ENCODE data around the gene LRPAP1.

LRPAP1 gene

DNA sequence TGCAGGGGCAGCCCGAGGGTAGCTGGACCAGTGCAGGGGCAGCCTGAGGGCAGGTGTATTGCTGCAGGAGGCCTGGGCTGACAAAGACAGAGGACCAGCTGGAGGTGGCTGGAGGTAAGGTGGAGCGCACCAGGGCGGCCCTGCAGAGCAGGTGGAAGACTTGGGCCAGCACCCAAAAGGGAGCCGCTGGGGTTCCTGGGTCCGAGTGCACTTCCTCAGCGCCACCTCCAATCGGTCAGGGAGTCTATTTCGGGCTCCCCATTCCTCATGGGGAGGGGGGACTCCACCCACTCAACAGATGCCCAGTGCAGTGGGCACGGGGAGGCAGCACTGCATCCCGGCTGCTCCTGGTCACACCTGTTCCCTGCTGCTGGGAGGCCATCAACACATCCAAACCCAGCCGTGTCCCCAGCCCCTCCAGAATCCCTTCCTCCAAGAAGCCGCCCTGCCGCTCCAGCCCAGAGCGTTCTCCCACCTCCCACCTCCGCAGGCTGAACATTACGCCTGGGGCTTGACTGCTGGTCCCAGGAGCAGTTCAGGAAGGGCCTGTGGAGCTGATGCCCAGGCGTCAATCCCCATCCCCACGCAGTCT, 1.5 kb downstream of the LRPAP1 start:
- no peak for DNase-seq

DNA sequence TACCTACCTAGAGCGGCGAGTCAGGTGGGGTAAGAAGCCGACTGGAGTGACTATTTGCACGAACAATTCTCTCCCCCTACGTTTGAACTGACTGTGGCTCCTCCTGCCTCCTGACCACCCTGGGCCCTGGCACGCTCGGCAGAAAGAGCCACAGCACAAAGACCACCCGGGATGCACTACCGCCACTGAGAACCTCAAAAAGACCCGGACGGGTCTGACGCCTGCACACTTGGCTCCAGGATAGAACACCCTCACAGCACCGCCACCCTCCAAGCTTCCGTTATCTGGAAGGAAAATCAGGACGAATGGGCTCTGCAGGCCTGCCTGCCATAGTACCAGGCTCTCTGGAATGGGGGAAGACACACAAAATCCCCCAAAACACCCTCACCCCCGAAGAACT, 2.2 kb downstream of the LRPAP1 start:
- DNase-seq, result no peak

GRCh38 chr4:3529363-3529762, 2.9 kb downstream of the LRPAP1 start:
- DNase-seq, result no peak

DNA sequence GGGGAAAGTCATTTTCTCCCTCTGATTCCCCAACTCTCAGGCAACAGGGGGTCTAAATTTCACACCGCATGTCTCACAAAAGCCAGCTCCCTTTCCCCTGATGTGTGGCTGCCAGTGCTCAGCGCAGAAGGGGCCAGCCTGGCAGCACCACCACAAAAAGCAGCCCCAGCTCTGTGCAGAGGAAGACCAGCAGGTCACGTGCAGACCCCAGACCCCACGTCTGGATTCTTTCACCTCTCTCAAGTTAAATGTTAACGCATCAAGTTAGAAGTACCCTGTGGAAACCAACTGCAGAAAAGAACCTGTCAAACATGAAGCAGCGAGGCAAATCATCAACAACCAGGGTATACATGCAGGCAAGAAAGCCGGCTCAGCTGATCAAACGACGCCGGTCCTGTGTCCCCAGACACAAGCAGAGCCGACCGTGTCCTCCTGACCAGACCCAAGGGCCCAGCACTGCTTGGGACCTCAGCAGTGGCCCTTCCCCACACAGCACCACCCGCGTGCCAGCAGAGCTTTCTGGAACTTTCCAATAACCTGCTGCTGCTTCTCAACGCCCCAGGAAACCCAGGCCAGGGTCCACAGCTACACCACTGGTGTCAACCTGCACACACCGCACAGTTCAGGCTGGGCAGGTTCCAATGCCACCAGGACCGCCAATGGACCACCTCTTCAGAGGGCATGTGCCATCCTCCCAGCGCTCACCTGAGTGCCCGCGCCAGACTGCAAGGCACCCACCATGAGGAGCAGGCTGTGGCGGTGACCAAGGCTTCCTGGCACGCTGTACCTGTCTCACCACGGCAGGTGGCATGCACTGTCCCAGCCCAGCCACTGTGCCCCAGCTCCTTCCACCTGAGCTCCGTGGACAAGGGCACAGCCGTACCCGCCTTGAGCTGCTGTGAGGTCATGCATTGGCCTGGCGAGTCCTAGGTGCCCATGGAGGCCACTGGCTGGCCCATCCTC, 4.0 kb downstream of the LRPAP1 start:
- DNase-seq, result no peak

DNA sequence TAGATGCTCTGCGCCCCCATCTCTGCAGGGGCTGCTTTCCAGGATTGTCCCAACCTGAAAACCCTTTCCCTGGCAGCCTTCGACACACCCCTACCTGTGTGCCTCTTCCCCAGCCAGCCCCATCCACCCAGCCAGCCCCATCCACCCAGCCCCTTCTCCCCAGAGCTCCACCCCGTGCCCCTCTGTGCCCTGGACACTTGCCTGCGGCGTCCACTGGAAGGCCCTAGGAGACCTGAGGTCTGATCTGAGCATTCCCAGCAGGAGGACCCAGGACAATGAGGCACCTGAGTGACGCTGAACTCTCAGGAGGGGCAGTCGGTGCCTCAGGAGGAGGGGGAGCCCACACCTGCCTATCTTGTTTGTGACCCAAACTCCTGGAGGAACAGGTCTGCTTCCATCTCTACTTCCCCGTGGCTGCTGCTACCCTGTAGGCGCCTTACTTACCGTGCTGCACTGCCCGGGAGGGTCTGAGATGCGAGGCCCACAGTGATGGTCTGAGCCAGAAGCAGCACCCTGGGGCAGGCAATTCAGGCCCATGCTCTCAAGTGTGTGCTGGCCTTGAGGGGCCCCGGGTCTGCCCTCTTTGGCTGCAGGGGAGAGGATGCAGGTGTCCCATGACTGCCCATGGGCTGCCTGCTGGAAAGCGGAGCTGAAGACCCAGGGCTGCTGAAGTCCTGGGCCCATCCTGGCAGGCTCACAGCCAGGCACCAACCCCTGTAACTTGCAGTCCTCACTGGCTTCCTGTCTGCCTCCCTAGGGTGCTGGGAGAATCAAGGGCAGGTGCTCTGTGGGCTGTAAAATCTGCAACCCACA, 4.9 kb downstream of the LRPAP1 start:
- DNase-seq, result no peak

GRCh38 chr4:3526456-3526855, 5.8 kb downstream of the LRPAP1 start:
- no peak for DNase-seq

- no peak for DNase-seq
Observed at GRCh38 chr4:3525532-3526430, 6.4 kb downstream of the LRPAP1 start.

GRCh38 chr4:3524920-3525319, 7.3 kb downstream of the LRPAP1 start:
- no peak for DNase-seq

GRCh38 chr4:3524349-3524748, 7.9 kb downstream of the LRPAP1 start:
- no peak for DNase-seq

- DNase-seq, result no peak
Observed at GRCh38 chr4:3523628-3524221, 8.5 kb downstream of the LRPAP1 start.

DNA sequence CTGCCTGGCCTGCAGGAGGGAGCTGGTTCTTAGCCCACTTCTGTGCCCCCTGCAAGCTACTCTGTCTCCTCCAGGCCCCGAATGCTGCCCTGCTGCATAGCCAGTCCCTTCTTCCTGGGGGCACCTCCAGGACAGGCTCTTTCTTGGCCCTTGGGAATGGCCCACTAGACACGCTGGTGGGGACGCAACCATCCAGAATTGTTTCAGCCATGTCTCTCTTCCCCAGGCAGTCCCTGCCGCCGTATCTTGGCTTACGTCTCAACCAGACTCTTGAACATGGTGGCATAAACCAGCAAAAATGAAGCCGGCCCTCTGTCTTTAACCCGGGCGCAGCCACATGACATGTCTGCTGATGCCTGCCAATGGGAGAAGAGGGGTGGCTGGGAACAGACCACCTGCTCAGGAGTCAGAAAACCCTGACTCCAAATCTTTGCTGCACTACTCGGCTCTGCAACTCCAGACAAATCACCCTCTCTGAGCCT, 9.0 kb downstream of the LRPAP1 start:
- no peak for DNase-seq

DNA sequence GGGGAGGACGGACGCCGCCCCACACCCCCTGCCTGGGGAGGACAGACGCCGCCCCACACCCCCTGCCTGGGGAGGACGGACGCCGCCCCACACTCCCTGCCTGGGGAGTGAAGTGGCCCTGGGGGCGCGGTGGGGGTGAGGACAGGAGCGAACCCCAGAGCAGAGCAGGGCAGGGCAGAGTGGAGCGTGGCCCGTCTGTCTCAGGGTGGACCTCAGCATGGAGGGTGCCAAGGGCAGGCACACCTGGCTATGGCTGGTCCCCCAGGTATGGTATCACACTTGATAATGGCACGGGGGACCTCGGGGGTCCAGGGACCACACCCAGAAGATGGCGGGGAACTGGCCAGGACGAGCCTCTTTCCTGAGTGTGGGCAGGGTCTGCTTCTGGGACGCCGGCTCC, 9.6 kb downstream of the LRPAP1 start:
- no peak for DNase-seq

- DNase-seq, result no peak
Observed at GRCh38 chr4:3522326-3522640, 9.9 kb downstream of the LRPAP1 start.

DNA sequence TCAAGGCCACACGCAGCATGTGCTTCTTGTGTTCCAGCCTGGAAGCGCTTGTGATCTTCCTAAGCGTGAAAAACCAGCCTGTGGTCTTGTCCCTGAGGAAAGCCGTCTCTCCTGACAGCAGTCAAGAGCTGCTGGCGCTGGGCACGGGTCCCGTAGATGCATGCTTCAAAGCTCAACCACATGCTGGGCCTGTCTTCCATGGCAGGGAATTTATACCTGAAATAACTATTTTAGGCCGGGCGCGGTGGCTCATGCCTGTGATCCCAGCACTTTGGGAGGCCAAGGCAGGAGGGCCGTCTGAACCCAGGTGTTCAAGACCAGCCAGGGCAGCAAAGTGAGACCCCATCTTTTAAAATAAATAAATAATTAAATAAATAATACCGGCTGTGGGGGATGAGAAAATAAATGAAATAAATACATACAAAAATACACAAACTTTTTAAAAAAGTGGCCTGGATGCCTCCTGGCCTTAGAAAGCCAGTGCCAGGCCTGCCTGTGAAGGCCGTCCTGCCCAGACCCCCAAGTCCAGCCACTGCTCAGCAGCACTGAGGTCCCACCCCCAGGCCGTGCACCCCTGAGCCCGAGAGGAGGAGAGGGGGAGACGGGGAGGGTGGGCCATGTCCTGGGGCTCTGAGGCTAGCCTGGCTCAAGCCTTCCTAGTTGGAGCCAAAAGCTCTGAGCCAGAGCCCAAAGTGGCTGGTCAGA, 10.4 kb downstream of the LRPAP1 start:
- no peak for DNase-seq

DNA sequence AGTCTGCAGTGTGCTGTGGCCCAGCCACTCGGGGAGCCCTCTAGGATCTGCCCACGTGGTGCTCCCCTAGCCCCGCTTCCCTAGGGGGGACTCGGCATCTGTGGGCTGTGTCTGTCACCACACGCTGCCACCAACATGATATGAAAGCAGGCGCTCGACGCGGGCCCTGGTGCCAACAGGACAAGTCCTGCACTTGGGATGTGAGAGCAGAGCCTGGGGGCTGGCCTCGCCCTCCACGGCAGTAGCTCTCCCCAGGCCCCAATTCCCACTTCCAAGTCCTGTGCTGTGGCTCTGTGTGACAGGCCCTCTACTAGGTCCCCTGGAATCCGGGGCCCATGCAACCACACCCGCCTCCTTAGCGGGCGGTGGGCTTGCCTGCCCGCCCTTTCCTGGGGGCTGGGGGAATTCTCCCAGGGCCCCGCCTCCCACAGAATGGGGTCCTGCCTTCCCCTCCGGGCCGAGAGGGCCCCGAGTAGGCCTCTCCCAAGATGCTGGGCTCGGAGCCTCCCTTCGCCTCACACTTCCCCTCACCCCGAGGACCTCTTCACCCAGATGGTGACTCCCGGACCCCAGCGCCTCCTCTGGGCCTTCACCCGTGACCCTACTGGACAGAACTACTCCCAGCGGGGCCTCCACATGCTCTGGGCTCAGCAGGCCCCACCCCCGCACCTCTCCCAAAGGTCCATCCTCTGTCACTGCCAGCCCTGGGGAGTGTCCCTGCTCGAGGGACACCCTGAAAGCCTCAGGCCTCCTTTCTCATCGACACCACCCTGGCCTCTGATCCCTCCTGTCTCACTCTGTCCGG, 11.2 kb downstream of the LRPAP1 start:
- no peak for DNase-seq

DNA sequence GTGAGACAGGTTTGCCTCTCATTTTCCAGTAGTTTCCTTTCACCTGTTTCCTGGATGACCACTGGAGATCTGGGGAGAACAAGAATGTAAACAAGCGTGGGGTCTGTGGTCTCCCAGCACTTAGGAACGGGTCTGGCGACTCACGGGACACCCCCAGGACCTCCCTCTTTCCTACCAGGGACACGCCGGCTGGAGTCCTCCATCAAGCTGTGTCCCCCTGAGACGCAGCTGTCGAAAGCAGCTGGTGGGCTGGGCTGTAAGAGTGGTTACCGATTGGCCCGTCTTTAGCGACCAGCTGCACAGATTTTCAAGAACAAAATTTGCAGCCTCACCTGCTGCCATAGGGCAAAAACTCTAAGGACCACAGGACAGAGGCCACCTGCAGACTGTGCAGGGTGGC, 11.9 kb downstream of the LRPAP1 start:
- no peak for DNase-seq

- DNase-seq, result no peak
Observed at GRCh38 chr4:3519468-3520264, 12.6 kb downstream of the LRPAP1 start.

GRCh38 chr4:3518941-3519340, 13.3 kb downstream of the LRPAP1 start:
- no peak for DNase-seq

- DNase-seq, result no peak
Observed at GRCh38 chr4:3518511-3518880, 13.7 kb downstream of the LRPAP1 start.

Data from NCI-H187 treated with DMSO at 0.1 percent for 48 hours (cell line).